IMR-90 (cell line): ENCODE measurements around the gene ZNF85. TPM values are rescaled to one million over a fixed set of nuclear protein-coding genes. Genes with fewer than 3 reads are reported as not detected.

Source experiments
- ATAC-seq: fragments of 200-7000 bp; cut with Tn5 transposase; 2 replicates; pipeline ENCODE4 v1.9.1; 2020; ENCODE audit warnings: low read depth, mild to moderate bottlenecking, moderate library complexity
- BruUV-seq: library from RNA; stranded (reverse); fragments of 400-500 nt; replicated peaks from 2 replicates; lab custom pipeline; 2021; lab: Mats Ljungman, UMichigan
- CTCF ChIA-PET: fragments of 300-600 bp; formaldehyde crosslinking; extraction: SDS; loops from one replicate; lab custom pipeline; 2021; ENCODE audit warnings: antibody characterized with exemption; lab: Yijun Ruan, JAX
- POLR2A ChIA-PET: fragments of 300-600 bp; sonication (Branson Sonifier 250); formaldehyde crosslinking; loops from one replicate; lab custom pipeline; 2022; ENCODE audit warnings: antibody characterized with exemption; ENCODE audit not compliant: unreplicated experiment; lab: Charles Lee
- DNase-seq: peaks from one replicate; pipeline ENCODE4 v3.0.0; 2013
- H2AFZ ChIP-seq: replicated peaks from 2 replicates; pipeline ENCODE3; 2013; ENCODE audit warnings: low read length, mild to moderate bottlenecking; ENCODE audit not compliant: poor library complexity
- H2AK5ac ChIP-seq: 2 replicates; pipeline ENCODE4 v1.6.1; 2013; ENCODE audit warnings: low read depth, low read length, inconsistent platforms
- H2AK9ac ChIP-seq: replicated peaks from 2 replicates; pipeline ENCODE3; 2013; ENCODE audit warnings: mild to moderate bottlenecking, low read depth, low read length, moderate library complexity; ENCODE audit not compliant: poor library complexity
- H2BK120ac ChIP-seq: 2 replicates; pipeline ENCODE4 v1.6.1; 2013; ENCODE audit warnings: low read depth, low read length, inconsistent platforms
- H2BK15ac ChIP-seq: 3 replicates; pipeline ENCODE4 v1.6.1; 2013; ENCODE audit warnings: low read depth, low read length, inconsistent platforms
- H2BK20ac ChIP-seq: 2 replicates; pipeline ENCODE4 v1.6.1; 2013; ENCODE audit warnings: low read depth, mild to moderate bottlenecking, inconsistent platforms, low read length, moderate library complexity
- H2BK5ac ChIP-seq: 2 replicates; pipeline ENCODE4 v1.6.1; 2013; ENCODE audit warnings: mild to moderate bottlenecking, low read depth, low read length, inconsistent platforms; ENCODE audit not compliant: poor library complexity, severe bottlenecking
- H3K14ac ChIP-seq: replicated peaks from 2 replicates; pipeline ENCODE4 v1.6.1; 2013; ENCODE audit warnings: low read depth, low read length, inconsistent platforms
- H3K18ac ChIP-seq: 2 replicates; pipeline ENCODE4 v1.6.1; 2013; ENCODE audit warnings: low read depth, low read length, control low read depth
- H3K23ac ChIP-seq: 2 replicates; pipeline ENCODE4 v1.6.1; 2013; ENCODE audit warnings: low read depth, low read length, inconsistent platforms
- H3K27ac ChIP-seq: 2 replicates; pipeline ENCODE4 v1.5.1; 2013; ENCODE audit warnings: mild to moderate bottlenecking, control low read depth, low read length; ENCODE audit not compliant: insufficient read depth
- H3K27me3 ChIP-seq: 2 replicates; pipeline ENCODE4 v1.6.1; 2013; ENCODE audit warnings: low read length; ENCODE audit not compliant: control insufficient read depth, insufficient read depth
- H3K36me3 ChIP-seq: 2 replicates; pipeline ENCODE4 v1.6.1; 2013; ENCODE audit warnings: low read length, mixed read lengths; ENCODE audit not compliant: control insufficient read depth, insufficient read depth
- H3K4ac ChIP-seq: 2 replicates; pipeline ENCODE4 v1.6.1; 2013; ENCODE audit warnings: low read depth, low read length, inconsistent platforms
- H3K4me1 ChIP-seq: 2 replicates; pipeline ENCODE4 v1.6.1; 2013; ENCODE audit warnings: low read length, mixed read lengths; ENCODE audit not compliant: control insufficient read depth, insufficient read depth
- H3K4me2 ChIP-seq: 2 replicates; pipeline ENCODE4 v1.6.1; 2013; ENCODE audit warnings: low read depth, mild to moderate bottlenecking, control low read depth, low read length, moderate library complexity
- H3K4me3 ChIP-seq: 2 replicates; pipeline ENCODE4 v1.5.1; 2013; ENCODE audit warnings: low read depth, mild to moderate bottlenecking, control low read depth, low read length, moderate library complexity; ENCODE audit not compliant: insufficient read depth
- H3K56ac ChIP-seq: 2 replicates; pipeline ENCODE4 v1.6.1; 2013; ENCODE audit warnings: low read length, inconsistent platforms; ENCODE audit not compliant: insufficient read depth; ENCODE audit errors: extremely low read depth
- H3K79me1 ChIP-seq, 2 experiments: 2 replicates each; pipeline ENCODE4 v1.6.1; 2013; ENCODE audit warnings: low read length in 2 of 2, inconsistent platforms in 1 of 2, low read depth in 1 of 2
- H3K9ac ChIP-seq: 2 replicates; pipeline ENCODE4 v1.6.1; 2013; ENCODE audit warnings: low read depth, low read length, control low read depth
- H3K9me1 ChIP-seq: 2 replicates; pipeline ENCODE4 v1.6.1; 2013; ENCODE audit warnings: low read length, inconsistent platforms; ENCODE audit not compliant: insufficient read depth
- H3K9me3 ChIP-seq: 2 replicates; pipeline ENCODE4 v1.6.1; 2013; ENCODE audit warnings: low read length; ENCODE audit not compliant: control insufficient read depth, insufficient read depth
- H4K20me1 ChIP-seq: 2 replicates; pipeline ENCODE4 v1.6.1; 2013; ENCODE audit warnings: low read length, inconsistent platforms; ENCODE audit not compliant: insufficient read depth
- H4K5ac ChIP-seq: 2 replicates; pipeline ENCODE4 v1.6.1; 2013; ENCODE audit warnings: mild to moderate bottlenecking, low read depth, low read length, control low read depth
- H4K8ac ChIP-seq, 2 experiments: 2 replicates each; pipeline ENCODE4 v1.6.1; 2013; ENCODE audit warnings: low read depth in 2 of 2, low read length in 2 of 2, control low read depth in 1 of 2, inconsistent platforms in 1 of 2
- H4K91ac ChIP-seq: 2 replicates; pipeline ENCODE4 v1.6.1; 2013; ENCODE audit warnings: low read depth, low read length, inconsistent platforms; ENCODE audit not compliant: insufficient read depth
- FOS ChIP-seq: fragments of 150-350 bp; IDR thresholded peaks from 2 replicates; pipeline ENCODE4 v1.6.1; 2016; ENCODE audit warnings: low read depth, low read length
- MAFK ChIP-seq: IDR thresholded peaks from 2 replicates; pipeline ENCODE4 v1.6.1; 2012; ENCODE audit warnings: low read depth, low read length, improper control_type of control experiment
- POLR2A ChIP-seq: IDR thresholded peaks from 2 replicates; pipeline ENCODE4 v1.6.1; 2012; ENCODE audit warnings: mild to moderate bottlenecking, low read depth, low read length
- WGBS, 2 experiments: methylation state at CpG; one replicate each; pipeline versions ENCODE4 v1.1.5 to v1.1.7; 2013; ENCODE audit warnings: missing lambda C conversion rate in 2 of 2; ENCODE audit not compliant: insufficient read length in 1 of 2; ENCODE audit errors: extremely low coverage in 2 of 2; 5-methylcytosine and 5-hydroxymethylcytosine counted together
- dilution Hi-C: fragments of 300-500 bp; cut with HindIII; formaldehyde crosslinking; loops from one replicate; pipeline ENCODE4 v1.14.3; 2018; ENCODE audit warnings: low sequenced_read_pairs; ENCODE audit not compliant: unreplicated experiment
- in situ Hi-C: fragments of 300-500 bp; cut with MboI; formaldehyde crosslinking; loops from 3 replicates; pipeline ENCODE4 v1.14.3; 2019; ENCODE audit warnings: low sequenced_read_pairs, inconsistent platforms, mixed read lengths
- intact Hi-C: fragments of 100-400 bp; cut with micrococcal nuclease; formaldehyde crosslinking; loops from 2 replicates; pipeline ENCODE4 v1.10.0; 2022
- polyA plus RNA-seq, 3 experiments: library from polyadenylated mRNA; depleted of rRNA; stranded (reverse); fragments of >200 nt; gene quantifications; 2 replicates each; pipeline ENCODE4 v1.2.3, GENCODE V29; 2012; ENCODE audit warnings: low replicate concordance in 1 of 3
- total RNA-seq: library from RNA; depleted of rRNA; stranded (reverse); fragments of >200 nt; gene quantifications from 2 replicates; pipeline ENCODE4 v1.2.3, GENCODE V29; 2012; rRNA removed

ZNF85 gene
- total and polyA plus RNA-seq, 2 of the 4 experiments (the other 2 are of a cell fraction), result 3.1 to 5.9 TPM

DNA sequence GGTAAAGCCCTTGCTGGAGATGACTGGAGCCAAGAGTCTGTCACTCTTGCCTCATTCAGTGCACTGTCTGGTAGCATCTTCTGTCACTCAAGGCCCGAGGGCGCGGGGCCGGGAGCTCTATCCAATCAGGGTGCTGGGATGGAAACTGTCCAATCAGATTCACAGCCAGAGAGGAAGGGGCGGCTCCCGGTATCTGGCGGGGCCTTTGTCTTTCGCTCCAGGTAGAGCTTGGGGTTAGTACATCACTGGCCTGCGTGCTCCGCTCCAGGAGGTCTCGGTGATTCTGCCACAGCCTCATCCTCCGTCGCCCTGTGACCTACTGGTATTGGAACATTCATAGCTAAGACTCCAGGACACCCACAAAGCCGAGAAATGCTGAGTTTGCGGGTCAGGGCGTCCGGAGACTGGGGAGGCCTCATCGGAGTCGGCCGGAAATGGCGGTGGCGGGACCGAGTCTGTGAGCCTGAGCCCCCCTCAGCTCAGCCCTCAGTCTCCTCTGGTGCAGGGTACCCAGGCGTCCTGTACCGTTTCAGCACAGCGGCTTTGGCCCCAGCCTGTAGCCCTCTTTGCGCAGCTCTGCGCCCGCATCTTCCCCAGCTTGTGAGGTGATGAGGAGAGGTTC lies 76.8 kb downstream of the ZNF85 start:
- Histone ChIP-seq H2BK15ac (no peak overlapping the region), H3K36me3 (no peaks in the 10 kb centered on the region), H3K9me3 (peaks cover 2% of the 10 kb centered on the region; the same call in 1 of the 2 replicates), H3K14ac (no peak overlapping the region), H3K4me2 (peak overlapping the region; percentile 95), H3K9me1 (no peaks in the 10 kb centered on the region), H2BK20ac (no peak overlapping the region), H2AFZ (peak overlapping the region; percentile 88), H3K4me1 (no peaks in the 10 kb centered on the region), H3K79me1 (no peaks in the 10 kb centered on the region), H4K91ac (no peak overlapping the region), H3K9ac (peak overlapping the region; percentile 56; the same call in 1 of the 2 replicates), H2BK5ac (no peak overlapping the region), H4K20me1 (no peaks in the 10 kb centered on the region), H2BK120ac (no peak overlapping the region), H3K27me3 (no peaks in the 10 kb centered on the region), H4K8ac (peak overlapping the region; percentile 55 to 87; a peak in 2 of 4 replicates), H4K5ac (no peak overlapping the region), H3K18ac (no peak overlapping the region), H3K4me3 (peak overlapping the region; percentile 70), H2AK5ac (no peak overlapping the region), H3K56ac (no peak overlapping the region), H3K27ac (no peak overlapping the region), H3K4ac (no peak overlapping the region), H2AK9ac (no peak overlapping the region), H3K23ac (no peak overlapping the region)
- CTCF ChIA-PET, result no interaction called here
- in situ Hi-C loops (no loop called here), dilution Hi-C loops (no loop called here), intact Hi-C loops (no loop called here)
- no TSS peak for BruUV-seq
- peak; percentile 100 for ATAC-seq
- TF ChIP-seq MAFK (0 out of 2 replicates have a peak, but pooled peaks have one; percentile 17), FOS (peak; percentile 22; the same call in 1 of the 2 replicates), POLR2A (no peak)
- peak; percentile 71 for DNase-seq
- WGBS, 2 experiments, result 2% methylated on average over 8 of the region's 29 CpGs; no CpG with 5 or more reads in 1 of the 2 experiments
- POLR2A ChIA-PET, result no interaction called here

Other genes with a start within 250 kb of the ZNF85 start
- gene ZNF66, start 146.9 kb upstream of the ZNF85 start, total RNA-seq, result 2.0 and 2.2 TPM in 2 replicates
- 0.55 and 0.75 TPM in 2 replicates for gene ZNF66, start 146.9 kb upstream of the ZNF85 start, polyA plus RNA-seq (2012; rRNA removed)
- gene ZNF430, start 97.4 kb downstream of the ZNF85 start, total RNA-seq, result 7.2 and 8.4 TPM in 2 replicates
- gene ZNF430, start 97.4 kb downstream of the ZNF85 start, polyA plus RNA-seq (2012; rRNA removed), result 3.0 and 5.4 TPM in 2 replicates
- gene ZNF714, start 159.0 kb downstream of the ZNF85 start, total RNA-seq, result 14.3 and 15.6 TPM in 2 replicates
- gene ZNF714, start 159.0 kb downstream of the ZNF85 start, polyA plus RNA-seq (2012; rRNA removed), result 5.6 and 7.2 TPM in 2 replicates
- 4.5 and 6.1 TPM in 2 replicates for gene ZNF431, start 218.8 kb downstream of the ZNF85 start, total RNA-seq
- 4.0 and 4.3 TPM in 2 replicates for gene ZNF431, start 218.8 kb downstream of the ZNF85 start, polyA plus RNA-seq (2012; rRNA removed)